Measurements from ENCODE around the gene IFNA10.
"Not testable (repeated sequence)": the region's sequence is repeated elsewhere in the genome, so short reads cannot be mapped to it uniquely, and the experiment has no call there.

IFNA10 gene

DNA sequence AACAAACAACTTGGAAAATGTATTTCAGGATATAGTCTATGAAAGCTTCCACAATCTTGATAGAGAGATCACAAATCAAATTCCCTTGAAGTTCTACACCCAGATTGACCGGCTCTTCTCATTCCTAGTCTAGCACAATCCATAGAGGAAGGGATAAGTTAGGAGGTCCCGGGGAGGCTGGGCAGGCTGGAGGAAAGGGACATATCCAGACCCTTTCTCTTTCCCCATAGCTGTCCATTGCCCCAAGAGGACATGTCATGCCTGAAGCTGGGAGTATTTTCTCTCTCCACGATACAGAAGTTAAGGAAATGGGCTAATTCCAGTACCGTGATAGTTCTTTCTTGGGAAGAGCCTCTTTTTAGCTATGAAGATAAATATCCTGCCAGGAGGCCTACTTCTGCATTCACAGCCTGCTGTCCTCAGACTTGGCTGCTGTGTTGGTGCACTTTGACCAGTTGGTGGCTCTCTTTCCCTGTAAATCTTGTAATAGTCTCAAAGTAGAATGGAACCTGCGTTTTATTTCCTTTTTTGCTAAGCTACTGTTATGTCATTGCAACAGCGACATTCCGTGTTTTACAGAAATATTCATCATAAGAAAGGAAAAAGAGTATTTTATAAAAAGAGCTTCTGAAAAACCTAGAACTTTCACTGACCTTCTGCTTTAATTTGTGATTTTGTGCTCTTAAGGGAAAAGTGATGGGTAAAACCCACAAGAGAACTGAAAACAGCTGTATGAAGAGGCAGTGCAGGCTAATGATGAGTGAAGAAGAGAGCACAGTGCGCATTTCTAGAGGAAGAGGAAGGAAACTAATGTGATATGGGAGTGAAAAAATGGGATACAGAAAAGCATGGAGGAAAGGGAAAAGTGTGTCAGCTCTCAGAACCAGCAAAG is 28.8 kb upstream of the IFNA10 start:
- not testable (repeated sequence) for H3K4me3 ChIP-seq (ENCODE audit: low read length)
- TF ChIP-seq, protein P1, sequence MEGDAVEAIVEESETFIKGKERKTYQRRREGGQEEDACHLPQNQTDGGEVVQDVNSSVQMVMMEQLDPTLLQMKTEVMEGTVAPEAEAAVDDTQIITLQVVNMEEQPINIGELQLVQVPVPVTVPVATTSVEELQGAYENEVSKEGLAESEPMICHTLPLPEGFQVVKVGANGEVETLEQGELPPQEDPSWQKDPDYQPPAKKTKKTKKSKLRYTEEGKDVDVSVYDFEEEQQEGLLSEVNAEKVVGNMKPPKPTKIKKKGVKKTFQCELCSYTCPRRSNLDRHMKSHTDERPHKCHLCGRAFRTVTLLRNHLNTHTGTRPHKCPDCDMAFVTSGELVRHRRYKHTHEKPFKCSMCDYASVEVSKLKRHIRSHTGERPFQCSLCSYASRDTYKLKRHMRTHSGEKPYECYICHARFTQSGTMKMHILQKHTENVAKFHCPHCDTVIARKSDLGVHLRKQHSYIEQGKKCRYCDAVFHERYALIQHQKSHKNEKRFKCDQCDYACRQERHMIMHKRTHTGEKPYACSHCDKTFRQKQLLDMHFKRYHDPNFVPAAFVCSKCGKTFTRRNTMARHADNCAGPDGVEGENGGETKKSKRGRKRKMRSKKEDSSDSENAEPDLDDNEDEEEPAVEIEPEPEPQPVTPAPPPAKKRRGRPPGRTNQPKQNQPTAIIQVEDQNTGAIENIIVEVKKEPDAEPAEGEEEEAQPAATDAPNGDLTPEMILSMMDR (conservative IDR thresholded peaks at IDR 0.05; ENCODE audit: low read length) = peak; percentile 62
- peak; percentile 44 for DNase-seq (ENCODE audit: low read depth)

GRCh38 chr9:21234153-21234687 is 27.3 kb upstream of the IFNA10 start:
- no peak overlapping the region for H3K4me3 ChIP-seq (ENCODE audit: low read length)
- TF ChIP-seq, protein P1 (conservative IDR thresholded peaks at IDR 0.05; ENCODE audit: low read length) = no peak
- DNase-seq (ENCODE audit: low read depth) = no peak

DNA sequence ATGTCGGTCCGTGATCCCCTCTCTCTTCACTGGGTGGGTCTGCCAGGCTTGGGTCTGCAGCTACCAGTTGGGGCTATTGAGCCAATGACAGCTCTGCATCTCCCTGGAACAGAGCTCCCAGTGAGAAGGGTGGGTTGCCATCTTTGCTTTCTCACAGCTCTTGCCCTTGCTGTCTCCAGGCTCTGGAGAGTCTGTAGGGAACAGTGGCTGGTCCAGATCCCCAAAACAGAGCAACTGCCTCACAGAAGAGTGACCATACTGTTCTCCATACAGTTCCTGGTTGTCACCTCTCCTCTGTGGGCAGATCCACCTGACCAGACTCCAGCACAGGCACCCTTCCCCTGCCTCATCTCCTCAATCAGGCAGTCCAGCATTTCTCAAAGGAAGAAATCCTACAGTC is 26.3 kb upstream of the IFNA10 start:
- no peak overlapping the region for H3K4me3 ChIP-seq (ENCODE audit: low read length)
- TF ChIP-seq, protein P1 (conservative IDR thresholded peaks at IDR 0.05; ENCODE audit: low read length) = no peak
- DNase-seq (ENCODE audit: low read depth) = no peak

- TF ChIP-seq, protein P1 (conservative IDR thresholded peaks at IDR 0.05; ENCODE audit: low read length) = no peak
- no peak for DNase-seq (ENCODE audit: low read depth)
- no peak within 1 kb of the TSS for H3K4me3 ChIP-seq (ENCODE audit: low read length)
Measured at GRCh38 chr9:21228122-21228521, 21.2 kb upstream of the IFNA10 start, which contains the start of gene IFNA17. TSS of gene IFNA17 (minus strand) at chr9:21228222. CDS start at chr9:21228173, 49 bp downstream.

- DNase-seq (ENCODE audit: low read depth); H3K4me3 ChIP-seq (ENCODE audit: low read length): not testable (repeated sequence)
Measured at GRCh38 chr9:21217211-21217610, 10.3 kb upstream of the IFNA10 start, which contains the start of gene IFNA16. TSS of gene IFNA16 (minus strand) at chr9:21217311. CDS start at chr9:21217305, 6 bp downstream.

DNA sequence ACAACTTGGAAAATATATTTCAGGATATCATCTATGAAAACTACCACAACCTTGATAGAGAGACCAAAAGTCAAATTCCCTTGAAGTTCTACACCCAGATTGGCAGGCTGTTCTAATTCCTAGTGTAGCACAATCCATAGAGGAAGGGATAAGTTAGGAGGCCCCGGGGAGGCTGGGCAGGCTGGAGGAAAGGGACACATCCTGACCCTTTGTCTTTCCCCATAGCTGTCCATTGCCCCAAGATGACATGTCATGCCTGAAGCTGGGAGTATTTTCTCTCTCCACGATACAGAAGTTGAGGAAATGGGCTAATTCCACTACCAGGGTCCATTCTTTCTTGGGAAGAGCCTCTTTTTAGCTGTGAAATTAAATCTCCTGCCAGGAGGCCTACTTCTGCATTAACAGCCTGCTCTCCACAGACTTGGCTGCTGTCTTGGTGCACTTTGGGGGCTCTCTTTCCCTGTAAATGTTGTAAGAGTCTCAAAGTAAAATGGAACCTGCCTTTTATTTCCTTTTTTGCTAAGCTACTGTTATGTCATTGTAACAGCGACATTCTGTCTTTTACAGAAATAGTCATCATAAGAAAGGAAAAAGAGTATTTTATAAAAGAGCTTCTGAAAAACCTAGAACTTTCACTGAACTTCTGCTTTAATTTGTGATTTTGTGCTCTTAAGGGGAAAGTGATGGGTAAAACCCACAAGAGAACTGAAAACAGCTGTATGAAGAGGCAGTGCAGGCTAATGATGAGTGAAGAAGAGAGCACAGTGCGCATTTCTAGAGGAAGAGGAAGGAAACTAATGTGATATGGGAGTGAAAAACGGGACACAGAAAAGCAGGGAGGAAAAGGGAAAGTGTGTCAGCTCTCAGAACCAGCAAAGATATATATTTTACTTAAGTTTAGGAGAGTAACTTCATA is 6.7 kb upstream of the IFNA10 start:
- TF ChIP-seq, protein P1 (conservative IDR thresholded peaks at IDR 0.05; ENCODE audit: low read length) = peak; percentile 44
- DNase-seq (ENCODE audit: low read depth) = peak; percentile 2

DNA sequence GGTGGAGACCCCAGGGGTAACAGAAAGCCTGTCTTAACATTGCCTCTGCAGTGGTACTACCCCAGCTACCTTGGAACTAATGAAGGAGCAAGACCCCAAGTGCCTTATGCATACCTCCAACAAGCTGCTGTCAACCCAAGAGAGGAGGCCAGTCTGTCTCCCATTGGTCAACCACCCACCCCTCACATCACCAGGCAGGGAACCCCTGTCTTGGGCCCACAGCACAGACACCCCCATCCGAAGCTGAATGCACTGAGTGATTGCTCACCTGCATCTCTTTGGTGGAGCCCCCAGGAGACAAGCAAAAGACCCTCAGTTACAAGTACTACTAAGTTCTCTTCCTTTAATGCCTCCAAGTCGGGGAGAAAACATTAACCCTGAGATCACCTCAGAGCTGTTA is 5.2 kb upstream of the IFNA10 start:
- DNase-seq (ENCODE audit: low read depth); H3K4me3 ChIP-seq (ENCODE audit: low read length): not testable (repeated sequence)

More for the DNA sequence above, 6.7 kb upstream of the IFNA10 start:
- H3K4me3 ChIP-seq (ENCODE audit: low read length) = not testable (repeated sequence)

DNA sequence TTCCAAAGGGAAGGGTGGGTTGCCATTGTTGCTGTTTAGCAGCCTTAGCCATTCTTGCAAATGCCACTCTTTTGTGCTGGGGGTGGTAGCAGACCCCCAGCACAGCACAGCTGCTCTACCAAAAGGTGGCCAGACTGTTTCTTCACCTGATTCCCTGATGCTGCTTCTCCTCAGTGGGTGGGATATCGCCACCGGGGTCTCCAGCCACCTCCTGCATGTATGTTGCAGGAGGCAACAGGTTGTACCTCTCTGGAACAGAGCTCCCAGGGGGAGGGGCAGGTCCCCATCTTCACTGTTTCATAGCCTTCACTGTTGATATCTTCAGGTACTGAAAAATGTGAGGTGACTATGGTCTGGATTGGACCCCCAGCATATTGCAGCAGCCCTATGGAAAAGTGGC is 3.8 kb upstream of the IFNA10 start:
- not testable (repeated sequence) for H3K4me3 ChIP-seq (ENCODE audit: low read length); DNase-seq (ENCODE audit: low read depth)
